Kidney (tissue), 14 donors: ENCODE results near the gene MINDY2. TPM values are rescaled to one million over a fixed set of nuclear protein-coding genes. Genes with fewer than 3 reads are reported as not detected.
"Not testable (repeated sequence)": the region's sequence is repeated elsewhere in the genome, so short reads cannot be mapped to it uniquely, and the experiment has no call there.

Experiments
- DNase-seq, 5 donors: peaks; one replicate each; pipeline ENCODE4 v3.0.0-alpha.2; 2013 to 2020
- FAIRE-seq: peaks from 2 replicates; lab custom pipeline; 2012; peaks lifted over from hg19 to GRCh38; lab: Jason Lieb, UNC
- H3K27ac ChIP-seq, 2 donors: one replicate each; pipeline ENCODE4 v1.7.0; 2013; ENCODE audit warnings: low read depth in 2 of 2, low read length in 2 of 2, inconsistent platforms in 1 of 2
- H3K27me3 ChIP-seq: one replicate; pipeline ENCODE4 v1.7.1; 2013; ENCODE audit warnings: low read length, inconsistent platforms; ENCODE audit not compliant: control insufficient read depth, insufficient read depth
- H3K36me3 ChIP-seq, 3 donors: one replicate each; pipeline versions ENCODE4 v1.7.0 to v1.7.1; 2013; ENCODE audit warnings: low read length in 3 of 3, control low read depth in 1 of 3, inconsistent platforms in 1 of 3; ENCODE audit not compliant: insufficient read depth in 3 of 3, control insufficient read depth in 2 of 3
- H3K4me1 ChIP-seq, 3 donors: one replicate each; pipeline versions ENCODE4 v1.7.0 to v1.7.1; 2013; ENCODE audit warnings: low read length in 3 of 3, inconsistent platforms in 1 of 3, low read depth in 1 of 3; ENCODE audit not compliant: control insufficient read depth in 2 of 3, insufficient read depth in 2 of 3
- H3K4me3 ChIP-seq, 3 donors: one replicate each; pipeline versions ENCODE4 v1.7.0 to v1.8.1; 2013; ENCODE audit warnings: low read length in 3 of 3, control low read depth in 1 of 3, inconsistent platforms in 1 of 3
- H3K9ac ChIP-seq, 3 donors: one replicate each; pipeline versions ENCODE4 v1.7.0 to v1.7.1; 2013; ENCODE audit warnings: low read length in 3 of 3, control low read depth in 1 of 3, inconsistent platforms in 1 of 3
- H3K9me3 ChIP-seq, 3 donors: one replicate each; pipeline versions ENCODE4 v1.7.0 to v1.7.1; 2013; ENCODE audit warnings: low read length in 3 of 3, control low read depth in 1 of 3, inconsistent platforms in 1 of 3; ENCODE audit not compliant: control insufficient read depth in 2 of 3, insufficient read depth in 1 of 3
- CTCF ChIP-seq: IDR thresholded peaks from 3 replicates; pipeline ENCODE4 v1.5.1; 2012; ENCODE audit warnings: mild to moderate bottlenecking, moderate library complexity, borderline replicate concordance; ENCODE audit not compliant: insufficient read depth; ENCODE audit errors: extremely low read depth
- intact Hi-C: fragments of 100-400 bp; cut with DNase I; formaldehyde crosslinking; loops from one replicate; pipeline ENCODE4 v1.11.1; 2022
- polyA plus RNA-seq: library from polyadenylated mRNA; stranded (reverse); fragments of 350-450 nt; fragmentation: Illumina TruSeq; extraction: RNeasy Lipid Tissue Mini Kit (QIAGEN cat#74804); gene quantifications from one replicate; pipeline ENCODE4 v1.2.3, GENCODE V29; 2014; ENCODE audit warnings: low read depth, low replicate concordance; ENCODE audit not compliant: insufficient read depth
- total RNA-seq: library from RNA; stranded (reverse); fragmentation: NEBNext Ultra II Directional; extraction: Animal tissue kit (Norgen Biotek cat#: 25700); gene quantifications from one replicate; pipeline ENCODE4 v1.2.1, GENCODE V29; 2021
- donor health status: control.
- donor health status: control.
- donor health status: control.
- donor health status: control.
- donor health status: control.
- donor health status: DM: yes; HTN: yes; CAD: no.
- donor health status: Normal renal cell carcinoma (clear cell type).

The MINDY2 gene
- total and polyA plus RNA-seq, 2 donors from 2014 or later: 5.1 to 31.7 TPM

DNA sequence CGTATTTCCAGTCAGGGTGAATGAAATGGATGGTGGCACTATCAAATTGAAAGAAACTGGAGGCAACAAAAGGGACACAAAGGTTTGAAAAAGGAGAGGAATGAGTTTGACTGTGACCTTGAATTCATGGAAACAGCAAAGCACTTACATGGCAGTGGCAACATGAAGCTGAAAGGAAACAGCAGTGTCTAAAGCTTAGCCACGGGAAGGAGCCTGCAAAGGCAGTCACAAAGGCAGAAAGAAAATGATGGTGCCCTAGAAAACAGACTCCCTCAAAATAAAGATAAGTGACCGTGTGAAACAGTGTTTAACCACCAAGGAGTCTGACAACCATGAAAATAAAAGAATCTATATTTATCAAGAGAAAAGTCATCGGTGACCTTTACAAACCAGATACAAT is 111.1 kb downstream of the MINDY2 start:
- Histone ChIP-seq H3K4me1 (no peaks in the 10 kb centered on the region), H3K9me3 (no peaks in the 10 kb centered on the region), H3K9ac (no peak overlapping the region), H3K4me3 (no peak overlapping the region), H3K27me3 (no peaks in the 10 kb centered on the region), H3K36me3 (peaks cover 12 to 75% (median 33%) of the 10 kb centered on the region in 3 donors), H3K27ac (no peak overlapping the region)
- intact Hi-C loops: no loop called here
- DNase-seq (no peak), FAIRE-seq (no peak)
- TF ChIP-seq CTCF: no peak

GRCh38 chr15:58883926-58884325 is 112.8 kb downstream of the MINDY2 start:
- peaks cover 18 to 81% (median 39%) of the 10 kb centered on the region in 3 donors for H3K36me3 ChIP-seq
- H3K4me1 ChIP-seq, H3K9me3 ChIP-seq, H3K9ac ChIP-seq, FAIRE-seq, intact Hi-C loops, H3K4me3 ChIP-seq, H3K27ac ChIP-seq, H3K27me3 ChIP-seq, DNase-seq: not testable (repeated sequence)

GRCh38 chr15:58886921-58887320 is 115.8 kb downstream of the MINDY2 start:
- H3K27ac ChIP-seq: no peak overlapping the region
- intact Hi-C loops: no loop called here
- H3K9ac ChIP-seq: no peak overlapping the region
- TF ChIP-seq CTCF: no peak
- no peak overlapping the region for H3K4me3 ChIP-seq
- no peak for FAIRE-seq
- no peaks in the 10 kb centered on the region for H3K9me3 ChIP-seq
- peaks cover 27 to 85% (median 49%) of the 10 kb centered on the region in 3 donors for H3K36me3 ChIP-seq
- H3K4me1 ChIP-seq: no peaks in the 10 kb centered on the region
- no peaks in the 10 kb centered on the region for H3K27me3 ChIP-seq
- no peak for DNase-seq

DNA sequence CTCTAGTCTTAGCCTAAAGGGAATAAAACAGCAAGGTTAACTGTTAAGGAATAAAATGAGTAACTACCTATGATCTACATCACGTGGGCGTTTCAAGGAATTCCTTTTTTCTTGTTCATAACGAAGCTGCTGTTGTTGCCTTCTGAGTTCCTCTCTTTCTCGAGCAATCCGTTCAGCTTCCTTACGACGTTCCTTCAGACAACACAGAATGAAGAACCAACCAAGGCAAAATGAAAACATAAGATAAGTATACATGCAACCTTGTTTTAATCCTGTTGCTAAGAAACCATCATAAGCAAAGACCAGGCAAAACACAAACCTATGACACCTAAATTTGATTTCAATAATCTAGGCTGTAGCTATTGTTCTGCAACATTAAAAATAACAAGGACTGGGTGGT is 118.3 kb downstream of the MINDY2 start:
- H3K4me3 ChIP-seq: no peak overlapping the region
- H3K9ac ChIP-seq: no peak overlapping the region
- H3K27ac ChIP-seq: no peak overlapping the region
- no peaks in the 10 kb centered on the region for H3K9me3 ChIP-seq
- no peak for FAIRE-seq
- no peak for DNase-seq
- H3K36me3 ChIP-seq: peaks cover 28 to 91% (median 53%) of the 10 kb centered on the region in 3 donors
- no peaks in the 10 kb centered on the region for H3K4me1 ChIP-seq
- no peaks in the 10 kb centered on the region for H3K27me3 ChIP-seq
- no peak for TF ChIP-seq CTCF
- intact Hi-C loops: no loop called here
